Esophagus muscularis mucosa (tissue), 4 donors: ENCODE data around the gene TTC27. TPM values are rescaled to one million over a fixed set of nuclear protein-coding genes. Genes with fewer than 3 reads are reported as not detected.

Source experiments
- DNase-seq: peaks from one replicate; pipeline ENCODE4 v3.0.0-alpha.2; 2017; ENCODE audit errors: extremely low spot score
- H3K27ac ChIP-seq, 4 donors: fragments of 200-600 bp; sonication (generic); replicated peaks in 1 of 4; 1 replicate in 3 of 4; 2 replicates in 1 of 4; pipeline ENCODE4 v1.5.1; 2016 to 2019; ENCODE audit warnings: mild to moderate bottlenecking in 1 of 4
- H3K27me3 ChIP-seq, 4 donors: fragments of 200-600 bp; sonication (generic); one replicate each; pipeline versions ENCODE4 v1.5.1 to v1.6.0; 2016 to 2019
- H3K36me3 ChIP-seq, 4 donors: fragments of 200-600 bp; sonication (generic); one replicate each; pipeline ENCODE4 v1.5.1; 2016 to 2019
- H3K4me1 ChIP-seq, 4 donors: fragments of 200-600 bp; sonication (generic); one replicate each; pipeline ENCODE4 v1.5.1; 2016 to 2019
- H3K4me3 ChIP-seq, 4 donors: fragments of 200-600 bp; sonication (generic); 1 replicate in 2 of 4; 2 replicates in 2 of 4; pipeline ENCODE4 v1.5.1; 2016 to 2019; ENCODE audit warnings: mild to moderate bottlenecking in 4 of 4, moderate library complexity in 1 of 4
- H3K9me3 ChIP-seq, 4 donors: fragments of 200-600 bp; sonication (generic); 1 replicate in 3 of 4; 2 replicates in 1 of 4; pipeline ENCODE4 v1.5.1; 2016 to 2019
- EP300 ChIP-seq: sonication (generic); formaldehyde crosslinking; IDR thresholded peaks from one replicate; pipeline ENCODE4 v1.6.1; 2017; ENCODE audit warnings: antibody characterized with exemption
- POLR2A ChIP-seq: fragments of 450-650 bp; IDR thresholded peaks from one replicate; pipeline ENCODE4 v1.6.1; 2017; ENCODE audit warnings: antibody characterized with exemption, moderate library complexity, mild to moderate bottlenecking, low read depth
- POLR2AphosphoS5 ChIP-seq, 2 donors: sonication (generic); formaldehyde crosslinking; IDR thresholded peaks; one replicate each; pipeline ENCODE4 v1.6.1; 2017; ENCODE audit warnings: antibody characterized with exemption in 2 of 2
- WGBS: methylation state at CpG from one replicate; pipeline ENCODE4 v1.1.5; 2018; 5-methylcytosine and 5-hydroxymethylcytosine counted together
- intact Hi-C: fragments of 100-400 bp; cut with DNase I; formaldehyde crosslinking; loops from one replicate; pipeline ENCODE4 v1.15.1; 2023
- total RNA-seq, 4 donors: library from RNA; depleted of rRNA; stranded (reverse); fragments of >200 nt; gene quantifications; one replicate each; pipeline versions ENCODE4 v1.1.0 to v1.2.1, GENCODE V29; 2016
- TF ChIP-seq, protein P1 (sequence below), 3 experiments: fragments of 200-600 bp in 2 of 3; fragments of 450-650 bp in 1 of 3; sonication (generic) in 2 of 3; IDR thresholded peaks; one replicate each; pipeline ENCODE4 v1.5.1; 2017 to 2019; ENCODE audit warnings: antibody characterized with exemption in 3 of 3, mild to moderate bottlenecking in 2 of 3, moderate library complexity in 1 of 3

The TTC27 gene
- total RNA-seq, 4 donors from 2014 or later, result 9.8 to 13.7 (median 12.3) TPM

- Histone ChIP-seq H3K27ac (no peak overlapping the region), H3K4me3 (no peak overlapping the region), H3K4me1 (peaks cover 19 to 22% (median 21%) of the 10 kb centered on the region in 4 donors), H3K36me3 (no peaks in the 10 kb centered on the region), H3K27me3 (no peaks in the 10 kb centered on the region), H3K9me3 (no peaks in the 10 kb centered on the region)
- no peak for DNase-seq
- TF ChIP-seq POLR2A (no peak), POLR2AphosphoS5 (IDR thresholded peaks at IDR 0.05) (no peak), EP300 (no peak)
- TF ChIP-seq, protein P1, sequence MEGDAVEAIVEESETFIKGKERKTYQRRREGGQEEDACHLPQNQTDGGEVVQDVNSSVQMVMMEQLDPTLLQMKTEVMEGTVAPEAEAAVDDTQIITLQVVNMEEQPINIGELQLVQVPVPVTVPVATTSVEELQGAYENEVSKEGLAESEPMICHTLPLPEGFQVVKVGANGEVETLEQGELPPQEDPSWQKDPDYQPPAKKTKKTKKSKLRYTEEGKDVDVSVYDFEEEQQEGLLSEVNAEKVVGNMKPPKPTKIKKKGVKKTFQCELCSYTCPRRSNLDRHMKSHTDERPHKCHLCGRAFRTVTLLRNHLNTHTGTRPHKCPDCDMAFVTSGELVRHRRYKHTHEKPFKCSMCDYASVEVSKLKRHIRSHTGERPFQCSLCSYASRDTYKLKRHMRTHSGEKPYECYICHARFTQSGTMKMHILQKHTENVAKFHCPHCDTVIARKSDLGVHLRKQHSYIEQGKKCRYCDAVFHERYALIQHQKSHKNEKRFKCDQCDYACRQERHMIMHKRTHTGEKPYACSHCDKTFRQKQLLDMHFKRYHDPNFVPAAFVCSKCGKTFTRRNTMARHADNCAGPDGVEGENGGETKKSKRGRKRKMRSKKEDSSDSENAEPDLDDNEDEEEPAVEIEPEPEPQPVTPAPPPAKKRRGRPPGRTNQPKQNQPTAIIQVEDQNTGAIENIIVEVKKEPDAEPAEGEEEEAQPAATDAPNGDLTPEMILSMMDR (IDR thresholded peaks at IDR 0.05), result no peak
- intact Hi-C loops, result no loop called here
- WGBS, result 100% methylated on average over 2 of the region's 2 CpGs
These were observed 91.6 kb downstream of the TTC27 start for GRCh38 chr2:32719430-32719829.

- Histone ChIP-seq H3K27ac (no peak overlapping the region), H3K36me3 (no peaks in the 10 kb centered on the region), H3K27me3 (no peaks in the 10 kb centered on the region), H3K4me3 (no peak overlapping the region), H3K9me3 (no peaks in the 10 kb centered on the region), H3K4me1 (peaks cover 19 to 22% (median 21%) of the 10 kb centered on the region in 4 donors)
- intact Hi-C loops, result no loop called here
- 38% methylated on average over 1 of the region's 1 CpG for WGBS
- DNase-seq, result no peak
- TF ChIP-seq EP300 (no peak), POLR2AphosphoS5 (IDR thresholded peaks at IDR 0.05) (no peak), POLR2A (no peak)
- TF ChIP-seq, protein P1 (IDR thresholded peaks at IDR 0.05), result no peak
These were observed 92.3 kb downstream of the TTC27 start for GRCh38 chr2:32719933-32720716.

DNA sequence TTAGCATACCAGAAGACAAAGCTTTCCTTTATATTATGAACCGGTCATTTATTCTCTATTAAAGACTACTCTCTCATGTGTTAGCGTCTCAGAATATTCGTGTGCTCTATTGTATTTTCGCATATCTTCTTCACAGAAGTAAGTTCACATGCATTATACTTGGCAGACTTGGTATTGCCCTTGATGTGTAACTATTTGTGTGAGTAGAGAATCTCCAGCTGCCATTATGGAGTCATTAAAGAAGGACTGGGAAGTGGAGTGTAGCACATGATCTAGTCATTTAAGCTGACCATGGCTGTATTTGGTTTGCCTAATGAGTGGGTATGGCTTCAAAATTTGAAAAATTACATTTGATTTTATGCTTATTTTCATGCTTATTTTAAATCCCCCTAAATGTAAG is 92.9 kb downstream of the TTC27 start:
- intact Hi-C loops, result no loop called here
- DNase-seq, result no peak
- H3K27ac ChIP-seq, result no peak overlapping the region
- peaks cover 13 to 22% (median 15%) of the 10 kb centered on the region in 4 donors for H3K4me1 ChIP-seq
- peaks cover 0 to 5% (median 2%) of the 10 kb centered on the region in 4 donors for H3K36me3 ChIP-seq
- no peak overlapping the region for H3K4me3 ChIP-seq
- H3K9me3 ChIP-seq, result no peaks in the 10 kb centered on the region
- 92% methylated on average over 4 of the region's 4 CpGs for WGBS
- no peak for TF ChIP-seq EP300
- no peak for TF ChIP-seq POLR2AphosphoS5 (IDR thresholded peaks at IDR 0.05)
- TF ChIP-seq POLR2A, result no peak
- TF ChIP-seq, protein P1 (IDR thresholded peaks at IDR 0.05), result no peak
- no peaks in the 10 kb centered on the region for H3K27me3 ChIP-seq

- Histone ChIP-seq H3K9me3 (no peaks in the 10 kb centered on the region), H3K27me3 (no peaks in the 10 kb centered on the region), H3K4me1 (peaks cover 10 to 22% (median 13%) of the 10 kb centered on the region in 4 donors), H3K4me3 (no peak overlapping the region), H3K36me3 (peaks cover 0 to 10% (median 3%) of the 10 kb centered on the region in 4 donors), H3K27ac (no peak overlapping the region)
- intact Hi-C loops, result no loop called here
- no peak for DNase-seq
- 100% methylated on average over 1 of the region's 1 CpG for WGBS
- TF ChIP-seq, protein P1 (IDR thresholded peaks at IDR 0.05), result no peak
- no peak for TF ChIP-seq POLR2A
- no peak for TF ChIP-seq EP300
- TF ChIP-seq POLR2AphosphoS5 (IDR thresholded peaks at IDR 0.05), result no peak
These were observed 93.5 kb downstream of the TTC27 start for GRCh38 chr2:32721376-32721775.
